ENCODE measurements around the gene ANKRD53.

DNA sequence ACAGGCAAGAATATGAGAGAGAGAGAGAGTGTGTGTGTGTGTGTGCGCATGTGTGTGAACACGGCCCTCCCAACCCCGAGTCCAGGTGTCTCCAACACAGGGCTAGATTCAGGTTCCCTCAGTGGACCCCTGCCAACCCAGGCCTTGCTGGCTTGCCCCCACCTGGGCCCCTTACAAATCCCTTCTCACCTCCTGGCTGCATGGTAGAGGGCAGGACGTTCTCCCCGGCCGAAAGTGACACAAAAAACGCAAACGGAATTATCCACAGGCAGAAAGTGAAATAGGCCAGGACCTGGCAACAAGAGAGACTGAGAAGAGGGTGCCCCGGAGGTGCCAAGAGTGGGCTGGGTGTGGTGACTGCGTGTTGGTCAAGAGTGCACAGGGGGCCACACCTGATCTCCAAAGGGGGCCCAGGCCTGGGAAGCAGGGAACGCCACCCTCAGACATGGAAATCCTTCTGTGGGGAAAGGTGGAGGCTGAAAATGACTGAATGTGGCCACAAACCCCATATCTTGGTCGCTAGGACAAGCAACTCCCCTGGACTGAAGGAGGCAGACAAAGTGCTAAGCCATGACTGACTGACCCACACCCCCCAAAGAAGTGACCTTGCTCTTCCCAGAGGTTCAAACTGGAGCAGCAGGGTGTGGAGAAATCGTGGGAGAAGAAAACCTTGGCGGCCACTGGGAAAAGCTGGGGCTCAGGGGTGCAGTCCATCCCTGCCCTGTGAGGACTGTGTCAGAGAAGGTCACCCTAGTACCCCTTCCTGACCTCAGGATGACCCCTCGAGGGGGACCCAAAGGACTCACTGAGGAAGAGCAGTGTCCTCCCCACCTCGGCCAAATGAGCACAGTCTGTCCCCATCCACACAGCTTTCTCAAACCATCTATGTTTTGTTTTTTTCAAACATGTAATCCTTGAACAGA, 10.6 kb downstream of the ANKRD53 start:
- TF ChIP-seq CTCF (IDR thresholded peaks at IDR 0.05) (no peak), POLR2A (IDR thresholded peaks at IDR 0.05) (no peak)

All from esophagus squamous epithelium (tissue), 4 donors.